ENCODE measurements around the gene ATP5ME.
"Not testable (repeated sequence)": the region's sequence is repeated elsewhere in the genome, so short reads cannot be mapped to it uniquely, and the experiment has no call there.

Gene ATP5ME

DNA sequence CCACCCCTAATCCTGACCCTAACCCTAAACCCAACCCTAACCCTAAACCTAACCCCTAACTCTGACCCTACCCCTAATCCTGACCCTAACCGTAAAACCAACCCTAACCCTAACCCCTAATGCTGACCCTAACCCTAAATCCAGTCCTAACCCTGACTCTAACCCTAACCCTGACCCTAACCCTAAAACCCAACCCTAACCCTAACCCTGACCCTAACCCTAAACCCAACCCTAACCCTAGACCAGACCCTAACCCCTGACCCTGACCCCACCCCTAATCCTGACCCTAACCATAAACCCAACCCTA is 30.8 kb upstream of the ATP5ME start:
- no peak for DNase-seq

GRCh38 chr4:704198-704891 is 30.3 kb upstream of the ATP5ME start:
- no peak for DNase-seq

DNA sequence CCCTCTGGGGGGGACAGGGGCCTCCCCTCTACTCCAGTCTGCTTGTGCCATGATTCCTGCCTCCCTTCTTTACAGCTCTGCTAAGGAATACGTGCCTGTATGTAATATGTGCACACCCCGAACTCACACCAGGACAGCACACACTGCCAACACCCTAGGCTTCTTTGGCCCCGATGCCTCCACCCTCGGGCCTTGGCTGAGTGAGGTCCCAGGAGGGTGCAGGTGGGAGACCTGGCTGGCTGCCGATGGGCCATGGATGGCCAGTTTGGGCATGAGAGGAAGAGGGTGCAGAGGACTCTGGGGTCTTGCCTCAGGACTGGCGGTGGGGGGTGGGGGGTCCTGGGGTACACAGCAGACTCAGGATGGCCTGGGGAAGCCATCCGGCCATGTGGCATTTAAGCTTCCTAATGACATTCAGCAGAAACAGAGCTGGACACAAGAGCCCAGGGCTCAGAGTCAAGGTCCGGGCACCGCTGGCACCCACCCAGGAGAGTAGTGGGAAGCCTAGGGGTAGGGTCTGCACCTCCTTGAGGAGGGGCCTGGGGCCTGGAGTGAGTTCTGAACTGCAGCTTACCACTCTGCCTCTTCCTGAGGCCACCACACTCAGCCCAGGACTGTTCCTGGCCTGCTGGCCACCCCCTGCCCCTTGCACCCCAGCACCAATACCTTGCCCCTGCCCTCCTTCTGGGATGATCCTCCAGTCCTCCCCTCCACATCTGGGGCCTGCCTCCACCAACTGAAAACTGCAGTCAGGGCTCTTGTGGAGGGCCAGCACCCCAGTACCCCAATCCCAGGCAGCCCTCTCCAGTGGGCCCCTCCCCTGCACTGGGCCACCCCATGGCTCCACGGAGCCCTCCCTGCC is 29.5 kb upstream of the ATP5ME start:
- DNase-seq = no peak

DNA sequence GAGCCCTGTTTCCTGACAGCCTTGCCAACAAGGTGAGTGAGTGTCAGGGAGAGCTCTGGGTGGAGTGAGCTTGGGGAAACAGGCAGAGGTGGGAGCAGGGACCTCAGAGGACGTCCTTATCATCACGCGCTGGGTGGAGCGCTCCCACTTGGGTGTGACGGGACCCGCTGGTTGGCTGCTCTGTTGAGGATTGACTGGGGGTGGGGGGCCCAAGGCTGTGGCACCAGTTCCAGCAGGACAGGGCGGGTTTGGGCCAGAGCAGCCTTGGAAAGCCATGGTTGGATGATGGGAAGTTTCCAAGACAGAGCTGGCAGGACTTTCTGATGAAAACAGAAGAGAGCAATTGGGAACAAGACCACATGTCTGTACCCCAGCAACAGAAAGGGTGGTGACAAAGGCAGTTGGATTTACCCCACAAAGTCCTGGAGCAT is 28.6 kb upstream of the ATP5ME start:
- DNase-seq = no peak

GRCh38 chr4:700587-701264 is 26.6 kb upstream of the ATP5ME start:
- DNase-seq = no peak

DNA sequence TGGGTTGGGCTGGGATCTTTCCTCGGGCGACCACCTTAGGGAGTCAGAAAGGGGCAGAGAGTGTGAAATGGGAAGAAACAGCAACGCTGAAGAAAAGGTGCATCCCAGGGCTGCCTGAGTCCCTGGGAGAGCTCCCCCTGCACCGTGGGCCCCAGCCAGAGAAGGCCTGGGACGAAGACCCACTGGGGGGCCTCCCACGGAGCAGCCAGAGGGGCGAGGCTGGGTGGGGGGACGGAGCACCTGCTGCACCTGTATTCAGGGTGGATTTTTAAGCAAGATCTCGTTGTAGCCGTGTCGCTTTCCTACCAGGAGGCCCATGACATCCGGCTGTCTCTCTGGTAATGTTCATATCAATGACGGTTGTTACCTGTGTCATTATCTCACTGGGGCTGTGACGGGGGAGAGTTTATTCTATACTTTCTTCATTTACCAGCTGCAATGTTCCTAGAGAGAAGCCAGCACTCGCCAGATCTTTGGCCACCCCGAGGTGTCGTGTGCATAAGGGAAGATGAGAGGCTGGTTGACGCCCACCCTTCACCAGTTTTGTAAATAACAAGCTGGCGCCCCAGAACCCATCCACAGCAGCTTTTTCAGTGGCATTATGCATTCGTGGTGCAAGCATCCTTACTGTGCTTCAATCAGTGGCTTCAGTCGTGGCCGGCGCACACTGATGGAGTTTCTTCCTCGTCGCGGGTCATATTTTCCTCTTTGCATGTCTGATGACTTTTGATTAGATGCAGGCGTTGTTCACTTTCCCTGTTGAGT is 25.9 kb upstream of the ATP5ME start:
- DNase-seq = no peak

- DNase-seq = not testable (repeated sequence)
These were observed 20.4 kb upstream of the ATP5ME start for GRCh38 chr4:694341-694940.

DNA sequence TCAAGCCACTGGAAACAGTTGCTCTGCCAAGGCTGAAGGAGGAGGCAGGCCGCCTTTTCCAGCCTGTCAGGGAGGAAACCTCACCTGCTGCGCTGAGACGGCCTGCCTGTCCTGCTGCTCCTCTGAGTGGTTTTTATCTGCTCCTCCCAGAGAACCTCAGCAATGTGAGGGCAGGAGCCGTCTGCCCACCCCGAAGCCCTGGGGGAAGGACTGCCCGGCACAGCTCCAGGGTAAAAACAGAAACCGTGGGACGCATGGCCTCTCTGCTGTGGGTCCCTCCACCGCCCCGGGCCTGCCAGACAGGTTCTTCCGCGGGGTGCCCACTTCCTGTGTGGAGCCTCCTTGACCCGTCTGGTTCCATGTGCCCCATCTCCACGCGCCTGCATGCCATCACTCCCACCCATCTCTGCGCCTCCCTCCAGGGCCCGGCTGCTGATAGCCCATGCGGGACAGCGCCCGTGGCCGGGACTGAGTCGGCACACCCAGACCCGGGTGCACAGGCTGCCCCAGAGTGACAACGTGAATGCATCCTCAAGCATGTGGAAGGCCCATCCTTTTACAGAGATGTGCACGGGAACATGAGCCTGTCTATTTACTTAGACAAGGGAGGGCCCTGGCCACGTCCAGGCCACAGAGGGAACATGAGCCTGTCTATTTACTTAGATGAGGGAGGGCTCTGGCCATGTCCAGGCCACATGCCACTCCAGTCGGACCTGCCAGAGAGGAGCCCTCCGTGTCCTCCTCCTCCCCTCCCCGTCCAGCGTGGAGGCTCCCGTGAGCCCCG is 18.9 kb upstream of the ATP5ME start:
- no peak for DNase-seq

DNA sequence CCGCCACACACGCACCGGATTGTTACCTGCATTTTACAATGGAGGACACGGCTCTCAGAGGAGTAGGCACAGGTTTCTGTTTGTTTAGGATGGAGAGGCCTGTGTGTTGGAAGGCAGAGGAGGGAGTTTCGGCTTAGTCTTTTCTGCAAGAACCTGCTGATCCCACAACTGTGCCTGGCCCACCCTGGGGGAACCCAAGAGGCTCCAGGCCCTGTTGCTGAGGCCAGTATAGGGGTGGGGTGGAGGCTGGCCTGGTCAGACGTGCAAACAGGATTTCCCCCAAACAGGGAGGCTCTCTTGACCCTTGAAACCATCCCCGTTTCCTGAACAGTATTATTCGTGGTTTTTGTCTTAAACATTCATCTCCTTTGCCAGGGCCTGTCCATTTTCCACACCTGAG is 15.6 kb upstream of the ATP5ME start:
- DNase-seq = no peak

GRCh38 chr4:688854-689681 is 15.0 kb upstream of the ATP5ME start, which contains the start of gene SLC49A3:
Gene SLC49A3, minus strand, starts transcription at chr4:689151. Its CDS starts 24 bp downstream, at chr4:689127.
- no peak for DNase-seq

- DNase-seq = no peak
These were observed 14.1 kb upstream of the ATP5ME start for GRCh38 chr4:687971-688853.

- DNase-seq = no peak
These were observed 13.2 kb upstream of the ATP5ME start for GRCh38 chr4:687048-687970.

DNA sequence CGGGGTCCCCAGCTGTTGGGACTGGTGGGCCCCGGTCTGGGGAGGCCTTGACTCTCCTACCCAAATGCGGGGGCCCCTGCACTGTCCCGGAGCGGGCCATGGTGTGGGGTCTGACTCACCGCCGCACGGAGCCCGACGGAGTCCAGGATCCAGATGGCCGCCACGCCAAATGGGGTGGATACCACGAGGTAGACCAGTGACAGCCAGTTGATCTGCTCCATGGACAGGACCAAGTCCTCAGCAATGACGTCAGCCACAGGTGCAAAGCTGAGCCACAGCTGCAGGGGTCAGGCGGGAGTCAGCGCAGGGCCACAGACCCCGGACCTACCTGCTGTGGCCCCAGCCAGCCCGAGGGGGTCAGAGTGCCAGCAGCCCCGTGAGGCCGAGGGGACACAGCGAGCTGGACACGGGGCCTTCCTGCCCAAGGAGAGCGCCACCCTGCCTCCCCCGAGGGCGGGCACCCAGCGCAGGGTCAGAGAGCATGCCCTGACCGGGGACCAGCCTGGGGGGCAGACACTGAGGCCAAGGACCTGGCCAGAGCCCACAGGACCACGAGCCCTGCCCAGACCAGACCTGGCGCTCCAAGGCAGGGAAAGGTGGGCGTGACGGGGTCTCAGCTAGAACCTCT is 12.5 kb upstream of the ATP5ME start:
- DNase-seq = no peak

GRCh38 chr4:685679-686412 is 11.8 kb upstream of the ATP5ME start:
- DNase-seq = no peak

- no peak for DNase-seq
These were observed 10.7 kb upstream of the ATP5ME start for GRCh38 chr4:684623-685327.

DNA sequence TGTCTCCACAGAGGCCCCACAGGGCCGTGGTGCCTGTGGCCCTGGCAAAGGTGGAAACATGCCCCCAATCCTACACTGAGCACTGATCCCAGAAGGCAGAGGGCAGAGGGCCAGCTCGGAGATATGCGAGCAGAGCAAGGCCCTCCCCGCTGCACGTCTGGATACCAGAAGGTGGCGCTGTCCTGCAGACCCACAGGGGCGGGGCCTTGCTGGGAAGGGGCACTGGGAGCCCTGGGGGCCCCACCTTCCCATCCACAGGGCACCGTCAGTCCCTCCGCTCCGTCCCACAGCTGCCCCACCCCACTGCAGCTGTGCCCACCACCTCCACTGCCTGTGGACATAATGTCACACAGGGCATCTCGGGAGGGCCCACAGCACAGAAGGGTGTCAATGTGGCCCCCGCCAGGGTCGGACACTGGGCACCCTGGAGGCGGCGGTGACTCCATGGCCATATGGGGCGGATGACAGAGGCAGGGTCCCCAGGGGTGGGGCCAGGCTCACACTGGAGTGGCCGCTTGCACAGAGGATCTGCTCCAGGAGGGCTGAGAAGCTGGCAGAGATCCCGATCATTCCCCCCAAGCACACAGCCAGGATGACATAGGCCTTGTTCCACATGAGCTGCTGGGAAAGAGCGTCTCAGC is 10.0 kb upstream of the ATP5ME start:
- DNase-seq = peak; percentile 24 to 35

Measured in SHP77 (cell line).